GM23338 (cell line): Measurements from ENCODE around the gene HLCS. TPM values are rescaled to one million over a fixed set of nuclear protein-coding genes. Genes with fewer than 3 reads are reported as not detected.
A peak's percentile ranks its signal among the peaks of the same experiment; 100 is the strongest.

ENCODE experiments used
- ATAC-seq: fragments of 200-7000 bp; cut with Tn5 transposase; 3 replicates; pipeline ENCODE4 v1.9.1; 2020
- DNase-seq: peaks from one replicate; pipeline ENCODE4 v3.0.0-alpha.2; 2015; ENCODE audit warnings: low spot score
- H2AFZ ChIP-seq: fragments of 200-600 bp; sonication (generic); 2 replicates; pipeline ENCODE4 v1.8.0; 2016; ENCODE audit warnings: antibody characterized with exemption, mild to moderate bottlenecking, moderate library complexity
- H3F3A ChIP-seq: fragments of 200-600 bp; sonication (generic); replicated peaks from 2 replicates; pipeline ENCODE4 v1.8.0; 2017; ENCODE audit warnings: antibody characterized with exemption, mixed run types, low read depth
- H3K27ac ChIP-seq: fragments of 200-600 bp; sonication (generic); 2 replicates; pipeline ENCODE4 v1.6.1; 2016; ENCODE audit warnings: low read depth
- H3K27me3 ChIP-seq: fragments of 200-600 bp; sonication (generic); 2 replicates; pipeline ENCODE4 v1.8.0; 2016; ENCODE audit warnings: mild to moderate bottlenecking, mixed run types, moderate library complexity; ENCODE audit not compliant: insufficient read depth
- H3K36me3 ChIP-seq: fragments of 200-600 bp; sonication (generic); 2 replicates; pipeline ENCODE4 v1.8.0; 2016; ENCODE audit warnings: mild to moderate bottlenecking; ENCODE audit not compliant: insufficient read depth
- H3K4me1 ChIP-seq: fragments of 200-600 bp; sonication (generic); 2 replicates; pipeline ENCODE4 v1.8.0; 2016; ENCODE audit warnings: mild to moderate bottlenecking, moderate library complexity; ENCODE audit not compliant: insufficient read depth
- H3K4me2 ChIP-seq: fragments of 200-600 bp; sonication (generic); 2 replicates; pipeline ENCODE4 v1.7.1; 2017; ENCODE audit warnings: mixed run types
- H3K4me3 ChIP-seq: fragments of 200-600 bp; sonication (generic); 2 replicates; pipeline ENCODE4 v1.6.1; 2016; ENCODE audit warnings: mixed run types
- H3K79me2 ChIP-seq: fragments of 200-600 bp; sonication (generic); replicated peaks from 2 replicates; pipeline ENCODE4 v1.8.0; 2017; ENCODE audit warnings: mild to moderate bottlenecking; ENCODE audit not compliant: insufficient read depth
- H3K9me2 ChIP-seq: fragments of 200-600 bp; sonication (generic); 2 replicates; pipeline ENCODE4 v1.8.0; 2017; ENCODE audit not compliant: insufficient read depth
- H4K20me1 ChIP-seq: fragments of 200-600 bp; sonication (generic); replicated peaks from 2 replicates; pipeline ENCODE4 v1.8.0; 2017; ENCODE audit warnings: mild to moderate bottlenecking; ENCODE audit not compliant: insufficient read depth
- H3K27ac Mint-ChIP-seq: 2 replicates; pipeline ENCODE4 v1.8.0; 2020; ENCODE audit warnings: inconsistent platforms, mild to moderate bottlenecking, moderate library complexity, mixed read lengths
- H3K27me3 Mint-ChIP-seq: 3 replicates; pipeline ENCODE4 v1.8.0; 2022; ENCODE audit warnings: low read depth, mild to moderate bottlenecking, moderate library complexity, mixed read lengths, inconsistent platforms; ENCODE audit not compliant: insufficient read depth, poor library complexity
- H3K36me3 Mint-ChIP-seq: 3 replicates; pipeline ENCODE4 v1.8.0; 2021; ENCODE audit warnings: low read depth, mild to moderate bottlenecking, inconsistent platforms, moderate library complexity, mixed read lengths
- H3K4me1 Mint-ChIP-seq: 3 replicates; pipeline ENCODE4 v1.8.0; 2020; ENCODE audit warnings: mild to moderate bottlenecking, inconsistent platforms, mixed read lengths
- H3K4me3 Mint-ChIP-seq: 3 replicates; pipeline ENCODE4 v1.8.0; 2021; ENCODE audit warnings: moderate library complexity, mild to moderate bottlenecking, inconsistent platforms, mixed read lengths
- H3K9me3 Mint-ChIP-seq: 3 replicates; pipeline ENCODE4 v1.8.0; 2020; ENCODE audit warnings: moderate library complexity, mild to moderate bottlenecking, inconsistent platforms, mixed read lengths
- CREB1 ChIP-seq: fragments of 250-450 bp; sonication (Bioruptor Pico); IDR thresholded peaks from 2 replicates; pipeline ENCODE4 v1.5.0; 2020; ENCODE audit warnings: low read depth, mild to moderate bottlenecking, moderate library complexity
- ETS1 ChIP-seq: IDR thresholded peaks from 2 replicates; pipeline ENCODE4 v1.6.1; 2016; ENCODE audit warnings: antibody characterized with exemption
- EZH2phosphoT487 ChIP-seq: fragments of 200-600 bp; sonication (generic); IDR thresholded peaks from one replicate; pipeline ENCODE4 v1.8.1; 2018; ENCODE audit warnings: antibody characterized with exemption; ENCODE audit not compliant: unreplicated experiment
- JUNB ChIP-seq: IDR thresholded peaks from one replicate; pipeline ENCODE4 v1.6.1; 2016; ENCODE audit warnings: antibody characterized with exemption; ENCODE audit not compliant: unreplicated experiment
- NANOG ChIP-seq: IDR thresholded peaks from 2 replicates; pipeline ENCODE4 v1.6.1; 2016; ENCODE audit warnings: antibody characterized with exemption, borderline replicate concordance
- REST ChIP-seq: IDR thresholded peaks from one replicate; pipeline ENCODE4 v1.6.1; 2018; ENCODE audit warnings: antibody characterized with exemption; ENCODE audit not compliant: unreplicated experiment
- ZNF114 ChIP-seq: fragments of 250-450 bp; sonication (Bioruptor Pico); IDR thresholded peaks from 2 replicates; pipeline ENCODE4 v1.5.0; 2020; ENCODE audit warnings: mild to moderate bottlenecking, moderate library complexity
- ZNF331 ChIP-seq: fragments of 250-450 bp; sonication (Bioruptor Pico); IDR thresholded peaks from 2 replicates; pipeline ENCODE4 v1.5.0; 2020; ENCODE audit warnings: low read depth, mild to moderate bottlenecking, moderate library complexity
- polyA plus RNA-seq: library from polyadenylated mRNA; unstranded; fragments of >200 nt; fragmentation: Nextera tagmentation; extraction: Ambion mirVana; gene quantifications from 2 replicates; pipeline ENCODE4 v1.2.1, GENCODE V29; 2016
- total RNA-seq: library from RNA; depleted of rRNA; stranded (reverse); fragments of >200 nt; shearing (Covaris generic); gene quantifications from 2 replicates; pipeline ENCODE4 v1.2.3, GENCODE V29; 2014
- TF ChIP-seq, protein P1 (sequence below), 2 experiments: fragments of 200-600 bp in 1 of 2; sonication (generic) in 1 of 2; conservative IDR thresholded peaks; 2 replicates each; pipeline versions ENCODE4 v1.5.1 to v1.6.1; 2016 to 2017; ENCODE audit warnings: antibody characterized with exemption in 2 of 2, low read depth in 2 of 2, mild to moderate bottlenecking in 2 of 2, moderate library complexity in 1 of 2

HLCS gene
- total and polyA plus RNA-seq, 2 experiments from 2014 or later, result 6.1 to 14.7 TPM

DNA sequence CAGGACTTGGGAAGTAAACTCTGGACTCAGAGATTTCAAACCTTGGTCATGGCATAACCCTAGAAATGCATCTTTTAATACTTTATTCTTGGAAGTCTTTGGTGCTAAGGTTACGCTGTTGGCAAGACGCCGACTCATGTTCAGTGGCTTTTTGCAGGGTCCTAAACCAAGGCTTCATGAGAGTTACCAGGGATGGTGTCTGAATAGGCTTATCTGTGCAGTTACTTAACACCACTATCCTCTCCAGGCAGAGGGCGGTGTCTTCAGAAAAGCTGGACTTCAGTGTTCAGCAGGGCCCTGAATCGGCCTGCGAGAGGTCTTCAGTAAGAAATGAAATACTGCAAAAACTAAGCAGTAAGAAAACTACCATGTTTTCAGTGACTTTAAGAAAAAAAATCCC is 209.3 kb downstream of the HLCS start:
- H3K4me1 Mint-ChIP-seq, result peaks cover 31% of the 10 kb centered on the region
- ATAC-seq (peak; percentile 49), DNase-seq (peak; percentile 17)
- peaks cover 5% of the 10 kb centered on the region for H3K27me3 Mint-ChIP-seq
- H3K36me3 Mint-ChIP-seq, result no peaks in the 10 kb centered on the region; the same call in 2 of the 3 replicates
- Histone ChIP-seq H3K9me2 (no peaks in the 10 kb centered on the region), H3K27ac (no peak overlapping the region; the same call in 1 of the 2 replicates), H3K79me2 (no peaks in the 10 kb centered on the region), H3K4me3 (no peak overlapping the region), H4K20me1 (no peaks in the 10 kb centered on the region), H2AFZ (no peak overlapping the region), H3K4me1 (peaks cover 3% of the 10 kb centered on the region), H3K4me2 (no peak overlapping the region), H3F3A (no peaks in the 10 kb centered on the region), H3K36me3 (no peaks in the 10 kb centered on the region), H3K27me3 (no peaks in the 10 kb centered on the region)
- H3K4me3 Mint-ChIP-seq, result no peak overlapping the region
- no peak for TF ChIP-seq CREB1
- TF ChIP-seq ZNF331 (CRISPR knock-in tag), result no peak
- TF ChIP-seq, protein P1, sequence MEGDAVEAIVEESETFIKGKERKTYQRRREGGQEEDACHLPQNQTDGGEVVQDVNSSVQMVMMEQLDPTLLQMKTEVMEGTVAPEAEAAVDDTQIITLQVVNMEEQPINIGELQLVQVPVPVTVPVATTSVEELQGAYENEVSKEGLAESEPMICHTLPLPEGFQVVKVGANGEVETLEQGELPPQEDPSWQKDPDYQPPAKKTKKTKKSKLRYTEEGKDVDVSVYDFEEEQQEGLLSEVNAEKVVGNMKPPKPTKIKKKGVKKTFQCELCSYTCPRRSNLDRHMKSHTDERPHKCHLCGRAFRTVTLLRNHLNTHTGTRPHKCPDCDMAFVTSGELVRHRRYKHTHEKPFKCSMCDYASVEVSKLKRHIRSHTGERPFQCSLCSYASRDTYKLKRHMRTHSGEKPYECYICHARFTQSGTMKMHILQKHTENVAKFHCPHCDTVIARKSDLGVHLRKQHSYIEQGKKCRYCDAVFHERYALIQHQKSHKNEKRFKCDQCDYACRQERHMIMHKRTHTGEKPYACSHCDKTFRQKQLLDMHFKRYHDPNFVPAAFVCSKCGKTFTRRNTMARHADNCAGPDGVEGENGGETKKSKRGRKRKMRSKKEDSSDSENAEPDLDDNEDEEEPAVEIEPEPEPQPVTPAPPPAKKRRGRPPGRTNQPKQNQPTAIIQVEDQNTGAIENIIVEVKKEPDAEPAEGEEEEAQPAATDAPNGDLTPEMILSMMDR (conservative IDR thresholded peaks at IDR 0.05; ENCODE audit: low read depth in 2 of 2), result peak in 1 of 2 experiments; percentile 19; a peak in 1 of 4 replicates
- H3K27ac Mint-ChIP-seq, result 0 out of 2 replicates have a peak overlapping the region, but pooled peaks have one; percentile 49
- no peaks in the 10 kb centered on the region for H3K9me3 Mint-ChIP-seq

GRCh38 chr21:36756527-36756926 is 209.9 kb downstream of the HLCS start:
- no peak for DNase-seq
- Histone ChIP-seq H2AFZ (no peak overlapping the region), H3K27me3 (no peaks in the 10 kb centered on the region), H3K27ac (no peak overlapping the region), H3K4me3 (no peak overlapping the region), H3K79me2 (no peaks in the 10 kb centered on the region), H3F3A (no peaks in the 10 kb centered on the region), H3K4me1 (peaks cover 10% of the 10 kb centered on the region), H3K9me2 (no peaks in the 10 kb centered on the region), H3K4me2 (no peak overlapping the region), H3K36me3 (no peaks in the 10 kb centered on the region), H4K20me1 (no peaks in the 10 kb centered on the region)
- Mint-ChIP-seq H3K4me3 (no peak overlapping the region), H3K36me3 (no peaks in the 10 kb centered on the region; the same call in 2 of the 3 replicates), H3K4me1 (peaks cover 38% of the 10 kb centered on the region), H3K27me3 (peaks cover 2% of the 10 kb centered on the region), H3K27ac (no peak overlapping the region), H3K9me3 (no peaks in the 10 kb centered on the region)
- TF ChIP-seq ETS1 (no peak), JUNB (no peak), CREB1 (no peak), EZH2phosphoT487 (no peak), NANOG (no peak), ZNF331 (CRISPR knock-in tag) (no peak), REST (no peak), ZNF114 (no peak)
- TF ChIP-seq, protein P1 (conservative IDR thresholded peaks at IDR 0.05; ENCODE audit: low read depth in 2 of 2), result no peak
- no peak for ATAC-seq
